Glomerular endothelial cell (primary cell): ENCODE data around the gene THAP3. TPM values are rescaled to one million over a fixed set of nuclear protein-coding genes. Genes with fewer than 3 reads are reported as not detected.

Experiments
- DNase-seq: peaks from one replicate; pipeline ENCODE4 v3.0.0-alpha.2; 2011; ENCODE audit warnings: low read depth, low spot score; ENCODE audit errors: extremely low read depth
- total RNA-seq: library from RNA; depleted of rRNA; stranded (reverse); fragments of >200 nt; gene quantifications from 2 replicates; pipeline ENCODE4 v1.2.3, GENCODE V29; 2015

The THAP3 gene
- total RNA-seq, 1 donor from 2014 or later, result 17.9 TPM

DNA sequence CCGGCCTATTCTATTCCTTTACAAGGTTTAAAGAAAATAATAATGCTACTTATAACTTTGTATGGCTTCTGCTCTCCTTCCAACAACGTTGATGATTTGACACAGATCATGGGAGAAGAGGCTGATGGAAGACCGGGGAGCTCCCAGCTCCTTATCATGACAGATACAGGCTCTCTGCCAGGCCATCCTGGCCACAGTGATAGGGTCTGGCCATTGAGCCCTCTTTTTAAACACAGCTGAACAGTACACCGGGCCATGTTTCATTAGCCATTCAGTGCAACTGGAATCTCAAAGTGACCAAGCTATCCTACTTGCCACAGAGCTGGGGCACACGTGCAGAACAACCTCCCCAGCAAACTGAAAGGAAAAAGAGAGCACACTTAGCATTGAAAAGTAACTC is 42.0 kb downstream of the THAP3 start:
- DNase-seq, result no peak

- DNase-seq, result no peak
Measured at GRCh38 chr1:6667139-6667538, 42.5 kb downstream of the THAP3 start.

GRCh38 chr1:6668503-6668902 is 43.8 kb downstream of the THAP3 start:
- DNase-seq, result no peak

DNA sequence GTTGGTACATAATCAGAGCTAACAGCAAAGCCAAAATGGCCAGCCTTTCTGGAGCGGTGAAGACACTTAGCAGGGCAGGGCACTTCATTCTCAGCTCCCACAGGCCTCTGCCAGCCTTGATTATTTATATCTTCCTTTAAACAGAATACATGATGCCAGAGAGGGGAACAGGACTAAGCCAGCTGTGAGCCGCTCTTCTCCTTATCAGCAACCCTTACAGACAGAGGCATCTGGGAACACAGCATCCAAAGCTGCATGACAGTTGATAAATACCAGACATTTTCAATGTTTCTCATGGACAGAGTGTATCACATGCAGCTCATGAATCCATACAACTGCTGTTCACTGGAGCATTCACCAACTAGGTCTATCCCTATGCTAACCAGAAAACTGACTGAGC is 47.9 kb downstream of the THAP3 start:
- no peak for DNase-seq

DNA sequence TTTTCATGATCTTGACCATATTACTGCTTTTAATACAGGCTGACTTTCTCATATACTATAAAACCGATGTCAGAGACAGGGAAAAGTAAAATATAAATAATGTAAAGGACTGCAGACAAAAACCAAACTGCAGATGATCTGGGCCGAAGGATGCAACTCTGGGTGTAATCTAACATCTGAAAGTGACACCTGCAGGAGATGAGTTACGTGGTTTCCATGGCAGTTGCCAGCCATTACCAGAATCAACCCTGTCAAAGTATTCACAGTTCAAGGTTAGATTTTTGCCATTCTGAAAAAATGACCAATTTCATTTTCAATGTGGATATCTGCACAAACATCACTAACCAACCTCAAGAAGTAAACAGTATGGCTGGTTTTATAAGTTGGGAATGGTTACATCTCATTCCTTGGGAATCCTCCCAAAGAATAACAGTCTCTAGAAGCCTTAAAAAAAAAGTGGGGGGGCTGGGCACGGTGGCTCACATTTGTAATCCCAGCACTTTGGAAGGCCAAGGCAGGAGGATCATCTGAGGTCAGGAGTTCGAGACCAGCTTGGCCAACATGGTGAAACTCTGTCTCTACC is 49.2 kb downstream of the THAP3 start:
- DNase-seq, result no peak

- no peak for DNase-seq
Measured at GRCh38 chr1:6674771-6675170, 50.1 kb downstream of the THAP3 start.

GRCh38 chr1:6675941-6676340 is 51.3 kb downstream of the THAP3 start:
- DNase-seq, result no peak

Other genes with a start within 250 kb of the THAP3 start
- 84.0 and 102 TPM in 2 replicates for gene ACOT7, start 231.1 kb upstream of the THAP3 start, total RNA-seq
- gene HES2, start 204.9 kb upstream of the THAP3 start, total RNA-seq, result 16.1 and 41.8 TPM in 2 replicates
- 0.15 and 1.1 TPM in 2 replicates for gene ESPN, start 200.1 kb upstream of the THAP3 start, total RNA-seq
- 34.5 and 57.9 TPM in 2 replicates for gene TNFRSF25, start 158.7 kb upstream of the THAP3 start, total RNA-seq
- 44.9 and 63.7 TPM in 2 replicates for gene PLEKHG5, start 133.2 kb upstream of the THAP3 start, total RNA-seq
- gene NOL9, start 70.4 kb upstream of the THAP3 start, total RNA-seq, result 19.5 and 32.1 TPM in 2 replicates
- gene TAS1R1, start 69.6 kb upstream of the THAP3 start, total RNA-seq, result not detected in 2 replicates
- 16.9 and 20.7 TPM in 2 replicates for gene ZBTB48, start 44.9 kb upstream of the THAP3 start, total RNA-seq
- gene KLHL21, start 22.0 kb upstream of the THAP3 start, total RNA-seq, result 31.5 and 41.0 TPM in 2 replicates
- gene PHF13, start 11.1 kb upstream of the THAP3 start, total RNA-seq, result 7.8 and 14.9 TPM in 2 replicates
- 34.1 and 49.6 TPM in 2 replicates for gene DNAJC11, start 76.9 kb downstream of the THAP3 start, total RNA-seq
- gene CAMTA1, start 160.6 kb downstream of the THAP3 start, total RNA-seq, result 85.4 and 111 TPM in 2 replicates